ENCODE measurements around the gene NRN1L.

Gene NRN1L

DNA sequence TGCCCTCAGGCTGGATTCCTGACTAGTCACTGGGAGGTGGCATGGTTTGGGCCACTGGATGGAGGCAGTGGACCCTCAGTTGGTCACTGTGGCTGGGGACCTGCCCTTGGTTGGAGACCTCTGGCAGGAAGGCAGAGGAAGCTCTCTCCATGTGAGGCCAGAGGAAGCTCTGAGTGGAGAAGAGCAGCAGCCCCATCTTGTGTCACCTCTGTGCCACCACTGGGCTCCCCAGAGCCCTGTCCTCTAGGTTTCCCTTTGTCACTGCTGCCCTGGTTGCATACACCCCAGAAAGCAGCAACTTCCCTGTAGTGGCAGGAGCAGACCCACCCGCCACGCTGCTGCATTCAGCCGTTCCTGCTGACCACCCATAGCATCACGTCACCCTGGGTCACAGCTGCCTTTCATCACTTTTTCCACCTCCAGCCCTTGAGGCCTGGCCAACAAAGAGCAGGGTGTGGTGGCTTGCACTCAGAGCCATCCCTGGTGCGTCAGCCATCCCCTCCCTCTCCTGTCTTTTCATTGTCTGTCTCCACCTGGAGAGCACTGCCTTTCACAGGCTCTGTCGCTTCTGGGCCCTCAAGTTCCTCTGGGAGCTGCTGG is 35.0 kb downstream of the NRN1L start:
- TF ChIP-seq CTCF (IDR thresholded peaks at IDR 0.05; ENCODE audit: low read depth, low read length, missing control alignments) = peak; percentile 27
- no peak for DNase-seq (ENCODE audit: low read depth)
- H3K4me3 ChIP-seq (ENCODE audit: low read depth, low read length) = no peak overlapping the region

DNA sequence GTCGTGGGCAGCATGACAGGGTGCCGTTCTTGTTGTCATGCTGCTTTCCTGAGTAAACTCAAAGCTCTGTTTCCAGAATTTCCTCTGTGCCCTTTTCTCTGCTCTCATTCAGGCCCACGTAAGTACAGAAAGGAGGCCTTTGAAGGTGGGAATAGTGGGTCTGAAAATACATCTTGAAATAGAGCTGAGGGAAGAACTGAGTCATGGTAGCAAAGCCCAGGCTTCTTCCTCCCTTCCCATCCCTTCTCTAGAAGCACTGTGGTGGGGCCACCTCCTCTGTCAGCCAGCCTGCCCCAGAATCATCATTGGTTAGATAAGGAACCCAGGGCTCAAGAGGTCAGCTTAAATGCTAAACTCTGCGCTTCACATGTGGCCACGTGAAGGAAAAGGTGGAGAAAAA is 37.5 kb downstream of the NRN1L start:
- no peak for TF ChIP-seq CTCF (IDR thresholded peaks at IDR 0.05; ENCODE audit: low read depth, low read length, missing control alignments)
- H3K4me3 ChIP-seq (ENCODE audit: low read depth, low read length) = no peak overlapping the region
- DNase-seq (ENCODE audit: low read depth) = no peak

DNA sequence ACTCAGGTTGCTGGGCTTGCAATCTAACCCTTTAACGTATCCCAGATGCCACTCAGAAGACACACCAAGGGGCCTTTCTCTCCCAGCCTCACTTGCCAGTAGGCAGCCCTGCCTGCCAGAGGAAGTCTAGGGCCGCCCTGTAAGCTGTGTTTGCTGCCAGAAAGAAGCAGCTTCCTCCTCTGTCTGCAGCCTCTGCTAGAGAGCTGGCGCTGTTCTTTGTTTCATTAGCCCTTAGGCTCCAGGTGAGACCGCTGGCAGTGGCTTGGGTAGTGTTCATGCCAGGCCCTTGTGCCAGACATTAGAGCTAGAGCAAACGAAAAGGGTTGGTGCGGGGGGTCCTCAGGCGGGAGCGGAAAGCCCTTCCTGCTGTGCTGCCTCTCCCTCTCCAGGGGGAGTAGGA is 38.1 kb downstream of the NRN1L start:
- DNase-seq (ENCODE audit: low read depth) = no peak
- TF ChIP-seq CTCF (IDR thresholded peaks at IDR 0.05; ENCODE audit: low read depth, low read length, missing control alignments) = no peak
- H3K4me3 ChIP-seq (ENCODE audit: low read depth, low read length) = no peak overlapping the region

DNA sequence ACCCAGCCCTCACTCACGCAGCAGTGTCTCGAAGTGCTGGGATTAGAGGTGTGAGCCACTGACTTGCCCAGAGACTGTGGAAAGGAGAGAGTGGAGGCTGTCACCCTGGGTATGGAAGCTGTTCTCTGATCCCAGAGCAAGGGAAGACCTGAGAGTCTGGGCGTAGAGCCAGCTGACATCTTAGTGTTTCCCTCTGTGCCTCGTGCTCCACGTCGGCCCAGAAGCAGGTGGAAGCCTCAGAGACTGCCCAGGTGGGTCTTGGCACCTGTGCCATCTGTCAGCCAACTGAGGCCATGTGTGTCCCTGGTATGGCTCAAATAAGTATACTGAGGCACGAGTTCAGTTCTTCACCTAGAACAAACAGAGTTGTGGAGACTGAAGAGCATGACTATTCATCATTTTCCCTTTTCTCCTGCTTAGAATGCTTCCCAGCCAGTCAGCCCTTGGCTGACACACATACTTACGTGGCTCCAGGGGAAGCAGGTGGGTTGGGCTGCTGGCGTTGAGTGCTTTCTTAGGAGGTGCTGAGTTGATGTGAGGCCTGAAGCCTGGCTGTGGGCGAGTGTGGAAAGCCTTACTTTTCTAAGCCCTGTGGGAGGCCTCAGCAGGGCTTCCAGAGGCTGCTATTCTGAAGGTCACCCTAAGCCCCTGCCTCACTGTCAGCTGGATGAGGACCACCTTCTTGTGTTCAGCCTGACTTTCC is 38.9 kb downstream of the NRN1L start:
- no peak for TF ChIP-seq CTCF (IDR thresholded peaks at IDR 0.05; ENCODE audit: low read depth, low read length, missing control alignments)
- no peak for DNase-seq (ENCODE audit: low read depth)
- H3K4me3 ChIP-seq (ENCODE audit: low read depth, low read length) = no peak overlapping the region

DNA sequence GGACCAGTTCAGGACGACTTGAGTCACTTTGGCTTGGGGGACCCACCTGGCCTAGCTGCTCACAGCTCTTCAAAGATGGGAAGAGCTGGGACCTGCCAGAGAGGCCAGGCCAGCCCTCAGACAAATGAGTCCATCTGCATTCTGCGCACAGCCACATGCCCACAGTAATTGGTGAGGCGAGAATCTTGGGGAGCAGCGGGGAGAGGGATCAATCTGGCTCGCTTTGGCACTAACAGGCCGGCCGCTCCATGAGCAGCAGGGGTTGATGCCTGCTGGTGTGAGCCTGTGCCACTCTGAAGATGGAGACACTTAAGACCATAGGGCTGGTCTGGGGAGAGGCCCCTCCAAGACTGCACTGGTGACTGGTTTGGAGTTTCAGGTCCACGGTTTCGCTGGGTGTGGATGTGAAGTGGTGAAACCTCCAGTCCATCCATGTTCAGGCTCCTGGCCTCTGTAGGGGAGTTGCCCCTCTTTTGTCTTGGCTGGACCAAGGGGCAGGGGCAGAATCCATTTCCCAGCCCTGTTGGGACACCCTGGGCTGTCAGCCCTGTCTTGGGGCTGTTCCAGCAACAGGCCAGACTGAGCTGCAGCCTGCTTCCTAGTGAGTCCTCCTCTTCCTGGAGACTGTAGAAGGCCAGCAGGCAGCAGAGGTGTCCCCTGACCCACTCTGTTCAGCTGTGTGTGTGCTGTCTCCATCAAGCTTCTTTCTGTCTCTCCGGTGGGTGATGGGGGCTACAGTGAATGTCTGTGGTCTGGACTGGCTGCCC is 39.6 kb downstream of the NRN1L start:
- no peak for TF ChIP-seq CTCF (IDR thresholded peaks at IDR 0.05; ENCODE audit: low read depth, low read length, missing control alignments)
- DNase-seq (ENCODE audit: low read depth) = no peak

GRCh38 chr16:67926181-67926750 is 41.6 kb downstream of the NRN1L start:
- TF ChIP-seq CTCF (IDR thresholded peaks at IDR 0.05; ENCODE audit: low read depth, low read length, missing control alignments) = peak; percentile 10
- no peak for DNase-seq (ENCODE audit: low read depth)
- no peak overlapping the region for H3K4me3 ChIP-seq (ENCODE audit: low read depth, low read length)

More for the DNA sequence above, 39.6 kb downstream of the NRN1L start:
- H3K4me3 ChIP-seq (ENCODE audit: low read depth, low read length) = no peak overlapping the region
